Activated T-cell treated with anti-CD3 and anti-CD28 coated beads for 1 hour (primary cell): ENCODE data around the gene NOSTRIN.
"Not testable (repeated sequence)": the region's sequence is repeated elsewhere in the genome, so short reads cannot be mapped to it uniquely, and the experiment has no call there.

ENCODE experiments used
- DNase-seq: peaks from one replicate; pipeline ENCODE4 v3.0.0-alpha.2; 2020; ENCODE audit warnings: low read depth

Gene NOSTRIN

DNA sequence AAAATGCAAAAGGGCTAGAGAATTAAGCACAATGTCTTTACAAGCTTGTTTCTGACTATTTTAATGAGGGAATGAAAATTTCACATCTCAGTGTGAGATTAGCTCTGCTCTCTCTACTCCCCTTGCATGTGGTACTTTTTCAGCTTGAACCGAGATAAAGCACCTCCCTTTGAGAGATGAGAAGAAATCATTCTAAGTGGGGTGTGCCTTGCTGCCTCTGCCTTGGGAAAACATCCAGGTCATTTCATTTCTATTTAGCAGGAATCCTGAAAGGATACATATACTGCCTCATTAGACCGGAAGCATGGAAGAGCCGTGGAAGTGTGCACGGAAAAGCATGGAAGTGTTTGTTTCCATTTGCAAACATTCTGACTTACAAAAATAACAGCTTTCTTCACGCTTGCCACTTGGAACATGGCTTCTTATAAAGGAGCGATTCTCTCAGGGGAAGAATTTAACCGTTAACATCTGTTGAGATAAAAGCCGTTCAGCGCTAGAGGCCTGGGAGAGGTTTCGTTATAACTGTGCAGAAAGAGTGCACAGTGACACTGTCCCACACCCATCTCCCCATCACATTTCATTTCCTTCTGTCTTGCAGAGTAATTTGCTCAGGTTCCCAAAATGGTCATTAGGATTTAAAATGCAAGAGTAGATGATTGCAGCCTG lies 16.7 kb downstream of the NOSTRIN start:
- no peak for DNase-seq

DNA sequence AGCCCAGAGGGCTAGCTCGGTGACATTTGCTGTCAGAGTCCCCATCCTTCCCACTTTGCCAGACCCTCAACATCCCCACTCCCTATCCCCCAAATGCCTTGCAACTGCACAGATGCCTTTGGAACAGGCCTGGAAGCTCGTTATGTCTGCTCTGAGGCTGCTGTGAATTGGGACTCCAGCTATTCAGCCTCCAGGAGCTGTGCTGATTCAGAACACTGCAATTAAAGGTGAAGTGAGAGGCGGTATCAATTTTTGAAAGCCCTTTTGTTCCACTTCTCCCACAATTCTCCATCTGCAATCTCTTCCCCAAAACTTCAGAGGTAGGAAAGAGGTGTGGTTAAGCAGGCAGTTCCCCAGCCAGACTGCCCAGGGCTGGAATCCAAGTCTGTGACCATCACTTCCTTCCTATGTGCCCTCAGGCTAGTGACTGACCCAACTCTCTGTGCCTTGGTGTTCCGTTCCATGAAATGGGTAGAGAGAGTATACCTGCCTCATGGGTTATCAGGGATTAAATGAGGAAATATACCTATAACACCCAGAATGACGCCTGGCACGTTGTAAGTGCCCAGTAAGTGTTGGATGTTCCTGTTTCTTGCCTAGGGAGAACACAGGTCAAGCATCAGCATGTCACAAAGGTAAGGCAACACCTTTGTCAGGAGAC lies 17.5 kb downstream of the NOSTRIN start:
- no peak for DNase-seq

DNA sequence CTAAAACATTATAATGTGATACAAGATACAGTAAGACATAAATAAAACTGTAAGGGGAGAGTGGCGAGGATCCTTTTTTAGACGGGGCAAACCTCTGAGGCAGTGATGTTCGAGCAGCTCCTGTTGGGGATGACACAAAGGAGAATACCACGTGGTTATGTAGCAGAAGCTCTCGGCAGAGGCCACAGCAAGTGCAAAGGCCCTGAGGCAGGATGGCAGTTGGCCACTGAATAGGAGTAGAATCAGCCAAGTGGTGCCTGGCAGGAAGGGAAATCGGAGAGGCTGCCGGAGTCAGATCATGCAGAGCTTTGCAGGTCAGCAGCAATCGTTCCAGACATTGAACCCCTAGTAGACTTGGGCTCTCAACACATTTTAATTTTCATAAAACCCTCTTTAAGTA lies 19.1 kb downstream of the NOSTRIN start:
- no peak for DNase-seq

DNA sequence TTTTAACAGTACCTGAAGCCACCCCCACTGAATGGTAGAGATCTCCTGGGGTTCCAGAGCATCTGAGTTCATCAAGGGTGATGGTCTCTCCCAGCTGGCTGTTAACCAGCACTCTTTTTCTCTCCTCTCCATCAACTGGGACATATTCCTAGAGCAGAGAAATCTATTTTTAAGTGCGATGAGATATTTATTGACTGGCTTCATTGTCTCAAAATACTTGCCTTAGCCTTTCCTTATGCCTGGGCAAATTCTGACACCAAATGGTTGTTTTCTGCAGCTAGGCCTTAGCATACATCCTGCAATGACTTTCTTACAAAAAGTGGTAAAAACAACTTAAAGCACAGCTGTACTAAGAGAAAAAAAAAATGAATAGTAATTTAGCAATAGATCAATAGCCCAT lies 19.6 kb downstream of the NOSTRIN start:
- no peak for DNase-seq

DNA sequence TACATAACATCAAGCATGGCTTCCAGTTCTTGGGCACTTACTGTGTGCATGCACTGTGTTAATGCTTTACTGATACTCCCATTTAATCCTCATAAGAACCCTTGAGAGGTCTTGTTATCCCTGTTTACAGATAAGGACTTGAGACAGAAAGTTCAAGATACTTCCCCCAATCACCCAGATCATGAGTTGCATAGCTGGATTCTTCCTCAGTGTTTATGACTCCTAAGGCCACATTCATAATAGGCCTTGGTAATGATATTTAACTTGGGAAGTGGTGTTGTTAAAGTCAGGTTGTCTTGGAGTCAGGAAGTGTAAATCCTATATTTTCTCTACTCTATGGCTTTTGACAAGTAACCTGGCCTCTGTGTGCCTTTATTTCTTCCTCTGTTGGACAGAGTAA lies 22.7 kb downstream of the NOSTRIN start:
- DNase-seq = no peak

DNA sequence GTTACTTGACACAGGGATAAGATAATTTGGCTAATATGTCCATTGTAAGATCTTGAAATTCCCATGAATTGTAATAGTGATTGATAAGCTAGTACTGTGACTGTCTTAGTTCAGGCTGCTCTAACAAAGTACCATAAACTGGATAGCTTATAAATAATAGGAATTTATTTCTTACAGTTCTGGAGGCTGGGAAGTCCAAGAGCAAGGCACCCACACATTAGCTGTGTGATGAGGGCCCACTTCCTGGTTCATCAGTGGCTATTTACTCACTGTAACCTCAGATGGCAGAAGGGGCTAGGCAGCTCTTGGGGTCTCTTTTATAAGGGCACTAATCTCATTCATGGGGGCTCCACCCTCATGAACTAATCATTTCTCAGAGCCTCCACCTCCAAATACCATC lies 28.5 kb downstream of the NOSTRIN start:
- no peak for DNase-seq

DNA sequence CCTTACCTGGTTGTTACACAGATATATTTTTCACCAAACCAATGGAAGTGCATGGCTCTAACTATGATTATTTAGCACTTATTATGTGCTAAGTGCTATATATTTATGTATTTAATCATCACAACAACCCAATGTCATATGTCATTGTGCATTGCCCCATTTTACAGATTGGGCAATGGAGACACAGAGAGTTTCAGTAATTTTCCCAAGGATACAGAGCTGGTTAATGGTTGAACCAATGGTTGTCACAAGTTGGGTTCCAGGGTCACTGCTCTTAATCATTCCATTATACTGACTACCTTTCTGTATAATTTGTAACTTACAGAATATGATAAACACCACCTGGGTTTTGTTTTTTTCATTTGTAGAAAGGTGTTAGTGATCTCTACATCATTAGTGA lies 29.2 kb downstream of the NOSTRIN start:
- no peak for DNase-seq

DNA sequence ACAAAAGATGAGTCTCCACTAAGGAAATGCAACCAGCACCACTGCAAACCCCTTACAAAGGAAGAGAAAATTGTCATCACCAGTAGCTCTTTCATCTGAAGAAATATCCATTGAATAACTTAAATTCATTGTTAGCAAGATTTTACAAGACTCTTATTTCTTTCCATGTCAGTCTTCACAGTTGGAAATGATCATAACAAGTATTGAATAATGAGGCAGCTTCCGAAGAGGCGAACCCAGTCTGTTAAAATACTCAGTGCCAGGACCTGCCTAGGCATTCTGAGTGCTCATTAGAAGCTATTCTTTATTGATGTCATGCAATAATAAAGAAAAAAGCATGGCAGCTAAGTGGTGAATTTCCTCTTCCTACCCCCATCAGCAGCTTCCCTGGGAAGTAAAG lies 33.5 kb downstream of the NOSTRIN start:
- no peak for DNase-seq

DNA sequence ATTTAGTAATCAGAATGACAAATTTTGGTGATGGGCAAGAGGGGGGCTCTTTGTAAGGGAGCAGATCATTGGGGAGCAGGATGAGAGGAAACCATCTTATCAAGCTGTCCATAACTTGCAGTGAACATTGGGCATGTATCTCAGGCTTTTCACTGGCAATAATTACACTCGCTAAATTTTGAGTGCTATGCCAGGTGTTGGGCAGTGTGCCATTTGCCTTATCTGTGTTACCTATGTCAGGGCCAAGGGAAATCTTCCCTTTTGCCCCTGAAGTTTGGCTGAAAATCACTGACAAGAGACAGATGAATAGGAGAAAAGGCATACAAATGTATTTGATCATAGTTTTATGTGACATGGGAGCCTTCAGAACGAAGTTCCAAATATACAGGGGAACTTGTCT lies 39.0 kb downstream of the NOSTRIN start:
- DNase-seq = no peak

DNA sequence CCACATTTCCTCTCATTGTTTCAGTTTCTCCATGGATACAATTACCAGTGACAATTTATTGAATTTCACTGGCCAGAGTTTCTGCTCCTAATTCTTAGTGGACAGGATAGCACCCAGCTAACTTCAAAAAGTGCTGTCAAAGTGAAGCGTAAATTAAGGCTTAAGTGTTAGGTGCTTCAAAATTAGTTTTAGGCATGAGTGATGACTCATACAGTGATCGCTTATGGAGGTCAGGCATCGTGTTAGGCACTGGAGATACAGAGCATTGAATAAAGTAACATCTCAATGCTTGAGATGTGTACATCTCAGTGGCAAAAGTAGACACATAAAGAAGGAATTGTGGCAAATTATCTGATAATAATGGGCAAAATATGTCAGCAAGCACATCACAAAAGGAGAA lies 40.8 kb downstream of the NOSTRIN start:
- DNase-seq = no peak

DNA sequence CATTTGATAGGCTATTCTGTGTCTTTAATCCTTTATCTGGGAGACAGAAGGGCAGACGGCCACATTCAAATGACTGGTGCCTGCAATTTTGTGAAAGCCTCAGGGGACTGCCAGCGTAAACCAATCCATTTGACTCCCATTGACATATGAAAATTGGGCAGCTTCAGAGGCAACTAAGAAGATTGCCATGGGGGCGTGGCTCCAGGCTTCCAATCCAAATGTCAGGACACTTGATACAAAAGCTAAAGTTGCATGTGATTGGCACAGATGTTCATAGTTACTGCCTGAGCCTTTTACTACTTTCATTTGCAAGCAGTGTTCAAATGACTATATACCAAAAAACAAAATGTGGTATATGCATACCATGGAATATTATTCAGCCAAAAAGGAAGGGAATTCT lies 45.8 kb downstream of the NOSTRIN start:
- no peak for DNase-seq

DNA sequence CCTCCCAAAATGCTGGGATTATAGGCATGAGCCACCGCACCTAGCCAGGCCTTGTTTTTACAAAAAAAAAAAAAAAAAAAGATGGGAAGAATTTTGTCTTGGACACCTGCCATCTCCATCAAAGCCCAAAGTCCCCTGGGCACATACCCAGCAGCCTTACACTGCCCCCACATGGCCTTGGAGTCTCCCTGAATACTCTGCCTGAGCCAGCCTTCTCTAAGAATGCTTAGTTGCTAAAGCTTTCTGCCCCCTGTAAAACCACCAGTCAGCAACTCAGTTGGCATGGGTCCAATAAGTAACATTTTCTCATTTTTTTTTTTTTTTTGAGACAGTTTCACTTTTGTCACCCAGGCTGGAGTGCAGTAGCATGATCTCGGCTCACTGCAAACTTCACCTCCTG lies 47.2 kb downstream of the NOSTRIN start:
- DNase-seq = no peak

DNA sequence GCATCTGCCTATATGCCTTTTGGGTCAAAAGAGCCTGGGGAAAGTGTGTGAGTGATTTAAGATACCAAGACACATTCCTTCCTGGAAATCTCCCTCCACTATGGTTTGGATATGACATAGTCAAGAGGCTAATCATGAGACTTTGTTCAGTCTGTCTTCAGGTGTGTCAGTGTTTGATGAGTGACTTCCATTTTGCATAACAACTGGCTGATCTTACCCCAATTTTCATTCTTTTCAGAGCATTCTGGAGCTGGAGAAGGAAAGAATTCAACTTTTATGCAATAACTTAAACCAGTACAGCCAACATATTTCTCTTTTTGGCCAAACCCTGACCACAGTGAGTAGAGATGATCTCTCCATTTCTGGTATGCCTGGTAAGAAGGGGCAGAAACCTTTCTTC lies 48.4 kb downstream of the NOSTRIN start:
- DNase-seq = no peak

DNA sequence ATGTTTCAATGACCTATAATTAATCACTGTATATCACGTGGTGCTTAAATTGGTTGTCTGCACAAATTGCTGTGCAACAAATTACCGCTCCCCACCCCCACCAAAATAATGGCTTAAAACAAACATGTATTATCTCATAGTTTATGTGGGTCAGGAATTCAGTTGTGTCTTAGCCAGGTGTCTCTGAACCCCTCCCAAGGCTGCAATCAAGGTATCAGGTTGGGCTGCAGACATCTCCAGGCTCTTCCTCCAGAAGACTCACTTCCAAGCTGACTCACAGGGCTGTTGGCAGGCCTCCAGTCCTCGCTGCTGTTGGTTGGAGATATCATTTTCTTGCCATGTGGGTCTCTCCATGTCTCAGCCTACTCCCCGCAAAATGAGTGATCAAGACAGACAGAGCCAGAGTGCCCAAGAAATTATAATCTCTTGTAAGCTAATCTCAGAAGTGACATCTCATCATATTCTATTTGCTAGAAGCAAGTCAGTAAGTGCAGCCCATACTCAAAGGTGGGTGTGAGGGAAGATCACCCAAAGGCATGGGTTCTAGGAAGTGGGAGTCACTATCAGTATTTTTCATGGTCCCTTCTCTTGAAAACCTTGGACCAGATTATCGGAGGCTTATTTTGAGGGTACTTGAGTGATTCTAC lies 49.4 kb downstream of the NOSTRIN start:
- DNase-seq = no peak

DNA sequence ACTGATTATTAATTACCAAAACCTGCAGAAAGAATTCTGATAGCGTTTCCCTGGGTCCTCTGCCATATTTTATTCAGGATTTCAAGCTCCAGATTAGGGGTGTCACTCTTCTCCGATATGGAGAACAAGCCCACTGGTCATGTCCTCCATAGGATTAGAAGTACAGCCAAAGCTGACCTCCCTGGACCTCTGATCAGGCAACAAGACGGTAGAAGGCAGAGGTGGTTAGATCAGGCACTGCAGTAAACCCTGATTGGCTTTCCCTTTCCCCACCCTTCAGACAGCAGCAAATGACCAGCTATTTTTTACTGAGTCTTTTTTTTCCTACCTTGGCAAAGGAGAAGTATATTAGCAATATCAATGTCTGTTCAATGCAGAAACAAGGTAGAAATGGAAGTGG lies 50.0 kb downstream of the NOSTRIN start:
- no peak for DNase-seq

DNA sequence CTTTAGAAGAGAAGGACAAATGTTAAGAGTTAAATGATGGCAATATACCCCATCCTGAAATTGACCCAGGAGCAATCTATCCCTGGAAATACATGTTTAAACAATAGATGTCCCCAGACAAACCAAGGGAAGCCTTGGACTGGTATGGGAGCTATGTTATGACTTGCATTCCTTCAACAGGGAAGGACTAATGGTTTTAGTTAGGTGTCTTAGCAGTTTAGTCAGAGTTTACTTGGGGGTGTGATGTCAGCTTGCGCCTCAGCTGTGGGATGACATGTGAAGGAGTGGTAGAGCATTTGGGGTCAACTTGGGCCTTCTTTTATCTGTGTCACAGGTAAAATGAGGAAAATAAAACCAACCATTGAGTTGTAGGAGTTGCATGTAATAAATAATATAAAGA lies 51.0 kb downstream of the NOSTRIN start:
- DNase-seq = no peak

DNA sequence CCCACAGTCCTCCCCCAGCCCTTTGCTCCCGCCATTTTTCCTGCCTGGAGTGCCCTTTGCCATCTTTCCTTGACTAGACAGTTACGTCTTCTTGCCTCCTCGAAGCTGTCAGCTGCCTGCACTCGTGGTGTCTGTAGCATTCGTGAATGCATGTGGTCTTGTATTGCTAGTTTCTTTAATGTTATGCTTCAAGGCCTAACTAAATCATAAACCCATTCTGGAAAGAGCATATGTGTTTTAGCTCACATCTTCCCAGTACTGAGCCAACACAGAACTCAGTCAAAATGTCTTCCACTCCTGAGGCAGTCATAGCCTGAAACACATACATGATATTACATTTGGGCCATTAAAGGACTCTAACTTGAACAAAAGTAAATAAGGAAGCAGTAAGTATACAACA lies 52.2 kb downstream of the NOSTRIN start:
- DNase-seq = no peak

DNA sequence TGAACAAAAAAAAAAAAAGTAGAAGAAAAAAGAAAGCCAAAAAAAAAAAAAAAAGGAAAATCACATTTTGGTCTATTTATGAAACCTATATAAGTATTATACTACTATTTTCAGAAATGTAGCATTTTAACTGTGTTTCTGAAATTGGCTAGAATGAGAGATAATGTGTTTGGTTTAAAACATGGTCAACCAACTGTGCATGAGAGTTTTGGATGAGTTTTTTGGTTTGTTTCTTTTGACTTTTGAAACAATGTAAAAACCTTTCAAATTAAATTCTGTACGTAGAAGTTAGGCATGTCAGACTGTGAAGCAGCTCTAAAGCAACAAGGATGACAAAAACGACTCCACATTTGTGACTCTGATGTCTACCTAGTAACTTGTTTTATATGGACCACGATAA lies 53.2 kb downstream of the NOSTRIN start:
- DNase-seq = no peak

DNA sequence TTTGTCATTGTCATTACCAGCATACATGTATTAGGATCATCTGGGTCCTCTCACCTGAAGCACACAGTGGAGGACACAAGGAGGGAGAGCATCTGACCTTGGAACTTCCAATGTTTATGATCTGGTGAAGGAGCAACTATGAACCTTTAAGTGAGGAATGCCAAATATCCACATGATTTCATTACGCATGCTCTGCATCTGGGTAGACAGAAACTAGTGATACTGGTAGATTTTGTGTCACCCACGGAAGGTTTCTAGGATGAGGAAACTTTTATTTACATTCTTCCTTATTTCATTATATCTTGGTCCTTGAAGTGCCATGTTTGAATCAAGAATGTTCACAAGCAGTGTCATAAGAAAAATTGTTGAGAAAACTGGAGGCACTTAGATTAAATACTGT lies 55.7 kb downstream of the NOSTRIN start:
- no peak for DNase-seq

DNA sequence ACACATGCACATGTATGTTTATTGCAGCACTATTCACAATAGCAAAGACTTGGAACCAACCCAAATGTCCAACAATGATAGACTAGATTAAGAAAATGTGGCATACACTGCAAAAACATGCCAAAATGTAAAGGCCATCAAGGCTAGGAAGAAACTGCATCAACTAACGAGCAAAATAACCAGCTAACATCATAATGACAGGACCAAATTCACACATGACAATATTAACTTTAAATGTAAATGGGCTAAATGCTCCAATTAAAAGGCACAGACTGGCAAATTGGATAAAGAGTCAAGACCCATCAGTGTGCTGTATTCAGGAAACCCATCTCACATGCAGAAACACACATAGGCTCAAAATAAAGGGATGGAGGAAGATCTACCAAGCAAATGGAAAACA lies 64.7 kb downstream of the NOSTRIN start:
- DNase-seq = not testable (repeated sequence)

DNA sequence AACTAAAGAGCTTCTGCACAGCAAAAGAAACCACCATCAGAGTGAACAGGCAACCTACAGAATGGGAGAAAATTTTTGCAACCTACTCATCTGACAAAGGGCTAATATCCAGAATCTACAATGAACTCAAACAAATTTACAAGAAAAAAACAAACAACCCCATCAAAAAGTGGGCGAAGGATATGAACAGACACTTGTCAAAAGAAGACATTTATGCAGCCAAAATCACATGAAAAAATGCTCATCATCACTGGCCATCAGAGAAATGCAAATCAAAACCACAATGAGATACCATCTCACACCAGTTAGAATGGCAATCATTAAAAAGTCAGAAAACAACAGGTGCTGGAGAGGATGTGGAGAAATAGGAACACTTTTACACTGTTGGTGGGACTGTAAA lies 67.9 kb downstream of the NOSTRIN start:
- DNase-seq = not testable (repeated sequence)

DNA sequence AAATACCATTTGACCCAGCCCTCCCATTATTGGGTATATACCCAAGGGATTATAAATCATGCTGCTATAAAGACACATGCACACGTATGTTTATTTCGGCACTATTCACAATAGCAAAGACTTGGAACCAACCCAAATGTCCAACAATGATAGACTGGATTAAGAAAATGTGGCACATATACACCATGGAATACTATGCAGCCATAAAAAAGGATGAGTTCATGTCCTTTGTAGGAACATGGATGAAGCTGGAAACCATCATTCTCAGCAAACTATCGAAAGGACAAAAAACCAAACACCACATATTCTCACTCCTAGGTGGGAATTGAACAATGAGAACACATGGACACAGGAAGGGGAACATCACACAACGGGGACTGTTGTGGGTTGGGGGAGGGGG lies 68.4 kb downstream of the NOSTRIN start:
- not testable (repeated sequence) for DNase-seq

DNA sequence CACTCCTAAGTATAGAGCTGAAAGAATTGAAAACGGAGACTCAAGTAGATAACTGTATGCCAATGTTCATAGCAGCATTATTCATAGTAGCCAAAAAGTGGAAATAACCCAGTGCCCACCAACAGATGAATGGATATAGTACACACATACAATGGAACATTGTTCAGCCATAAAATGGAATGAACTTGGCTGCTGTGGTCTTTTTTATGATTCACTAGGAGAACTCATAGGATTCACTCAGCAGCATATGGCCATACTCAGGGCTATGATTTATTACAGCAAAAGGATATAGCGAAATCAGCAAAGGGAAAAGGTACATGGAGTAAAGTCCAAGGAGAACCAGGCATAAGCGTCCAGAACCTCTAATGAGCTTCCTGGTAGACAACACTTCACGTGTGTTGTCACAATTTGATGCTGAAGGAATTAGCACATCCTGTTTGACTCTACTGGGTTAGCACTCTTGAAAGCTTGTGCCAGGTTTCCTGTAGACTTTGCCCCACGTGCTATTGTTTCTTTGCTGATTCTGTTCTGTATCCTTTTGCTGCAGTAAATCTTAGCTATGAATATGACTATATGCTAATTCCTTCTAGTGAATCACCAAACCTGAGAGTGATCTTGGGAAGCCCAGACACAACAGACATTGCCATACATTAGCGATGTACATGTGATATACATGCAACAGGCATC lies 72.1 kb downstream of the NOSTRIN start:
- DNase-seq = no peak
